Brain microvascular endothelial cell (primary cell): ENCODE measurements around the gene RGSL1.
A peak's percentile ranks its signal among the peaks of the same experiment; 100 is the strongest.

Source experiments
- DNase-seq: peaks from one replicate; pipeline ENCODE4 v3.0.0-alpha.2; 2020
- H3K27ac ChIP-seq: fragments of 250-450 bp; sonication (Bioruptor Pico); 2 replicates; pipeline ENCODE4 v1.5.1; 2020; ENCODE audit warnings: mild to moderate bottlenecking, moderate library complexity
- H3K27me3 ChIP-seq: fragments of 250-450 bp; sonication (Bioruptor Pico); replicated peaks from 2 replicates; pipeline ENCODE4 v1.5.1; 2020; ENCODE audit warnings: mild to moderate bottlenecking
- H3K36me3 ChIP-seq: fragments of 250-450 bp; sonication (Bioruptor Pico); replicated peaks from 2 replicates; pipeline ENCODE4 v1.5.1; 2020; ENCODE audit warnings: mild to moderate bottlenecking
- H3K4me3 ChIP-seq: 2 replicates; pipeline ENCODE4 v1.5.1; 2011; ENCODE audit warnings: low read depth, mild to moderate bottlenecking, control low read depth, low read length, moderate library complexity
- CTCF ChIP-seq: IDR thresholded peaks from 2 replicates; pipeline ENCODE4 v1.5.1; 2011; ENCODE audit warnings: low read depth, mild to moderate bottlenecking, moderate library complexity, low read length, control low read depth, inconsistent platforms; ENCODE audit errors: missing control alignments
- in situ Hi-C: cut with HindIII; loops from 2 replicates; pipeline ENCODE4 v1.10.0; 2017; ENCODE audit warnings: low sequenced_read_pairs, low pct_ligation_motif_present

Gene RGSL1

GRCh38 chr1:182587093-182587492 is 137.1 kb downstream of the RGSL1 start:
- no peak for TF ChIP-seq CTCF
- DNase-seq, result no peak
- in situ Hi-C loops, result no loop called here
- Histone ChIP-seq H3K27me3 (no peaks in the 10 kb centered on the region), H3K36me3 (no peaks in the 10 kb centered on the region), H3K27ac (no peak overlapping the region), H3K4me3 (no peak overlapping the region)

- in situ Hi-C loops, result no loop called here
- no peaks in the 10 kb centered on the region for H3K27me3 ChIP-seq
- H3K27ac ChIP-seq, result no peak overlapping the region
- no peaks in the 10 kb centered on the region for H3K36me3 ChIP-seq
- no peak for TF ChIP-seq CTCF
- H3K4me3 ChIP-seq, result peak overlapping the region; percentile 70
- no peak for DNase-seq
Measured at GRCh38 chr1:182587666-182588499, 137.9 kb downstream of the RGSL1 start.

GRCh38 chr1:182588500-182589396 is 138.8 kb downstream of the RGSL1 start, which contains the start of gene RNASEL:
TSS of gene RNASEL (minus strand) at chr1:182589256. CDS start at chr1:182586806, 2,450 bp downstream.
- peak; percentile 64 for DNase-seq
- H3K36me3 ChIP-seq, result no peaks in the 10 kb centered on the region
- peak within 1 kb of the TSS; percentile 88 for H3K27ac ChIP-seq
- no peaks in the 10 kb centered on the region for H3K27me3 ChIP-seq
- in situ Hi-C loops, result no loop called here
- H3K4me3 ChIP-seq, result peak within 1 kb of the TSS; percentile 70
- TF ChIP-seq CTCF, result no peak

- H3K4me3 ChIP-seq, result no peak overlapping the region
- in situ Hi-C loops, result no loop called here
- H3K36me3 ChIP-seq, result no peaks in the 10 kb centered on the region
- DNase-seq, result no peak
- no peaks in the 10 kb centered on the region for H3K27me3 ChIP-seq
- H3K27ac ChIP-seq, result no peak overlapping the region
- no peak for TF ChIP-seq CTCF
Measured at GRCh38 chr1:182589520-182589919, 139.6 kb downstream of the RGSL1 start.

- no peak for DNase-seq
- no peak for TF ChIP-seq CTCF
- in situ Hi-C loops, result loop anchor here (10.0 kb wide), 1 partner anchor 195 kb away; the partner anchor contains the start of gene NPL
- no peaks in the 10 kb centered on the region for H3K27me3 ChIP-seq
- H3K4me3 ChIP-seq, result no peak overlapping the region
- H3K36me3 ChIP-seq, result no peaks in the 10 kb centered on the region
- no peak overlapping the region for H3K27ac ChIP-seq
Measured at GRCh38 chr1:182589931-182590330, 140.0 kb downstream of the RGSL1 start.
